ENCODE measurements around the gene FPGS.
"Not testable (repeated sequence)": the region's sequence is repeated elsewhere in the genome, so short reads cannot be mapped to it uniquely, and the experiment has no call there.

Gene FPGS

GRCh38 chr9:127812936-127813675 lies 10.4 kb downstream of the FPGS start:
- DNase-seq (ENCODE audit: low spot score), result no peak

GRCh38 chr9:127813686-127814226 lies 11.1 kb downstream of the FPGS start:
- DNase-seq (ENCODE audit: low spot score), result no peak

- no peak for DNase-seq (ENCODE audit: low spot score)
Observed at GRCh38 chr9:127814619-127815511, 12.2 kb downstream of the FPGS start.

GRCh38 chr9:127815512-127816361 lies 13.1 kb downstream of the FPGS start:
- DNase-seq (ENCODE audit: low spot score), result no peak

GRCh38 chr9:127816362-127816725 lies 13.7 kb downstream of the FPGS start:
- DNase-seq (ENCODE audit: low spot score), result no peak

GRCh38 chr9:127816728-127817127 lies 14.0 kb downstream of the FPGS start:
- DNase-seq (ENCODE audit: low spot score), result no peak

GRCh38 chr9:127817881-127818434 lies 15.3 kb downstream of the FPGS start:
- no peak for DNase-seq (ENCODE audit: low spot score)

GRCh38 chr9:127818574-127818973 lies 15.9 kb downstream of the FPGS start:
- DNase-seq (ENCODE audit: low spot score), result no peak

GRCh38 chr9:127822108-127822507 lies 19.4 kb downstream of the FPGS start:
- DNase-seq (ENCODE audit: low spot score), result no peak

- DNase-seq (ENCODE audit: low spot score), result peak; percentile 28
Observed at GRCh38 chr9:127825319-127826051, 22.8 kb downstream of the FPGS start.

- DNase-seq (ENCODE audit: low spot score), result no peak
Observed at GRCh38 chr9:127826253-127826913, 23.7 kb downstream of the FPGS start.

GRCh38 chr9:127828262-127829031 lies 25.8 kb downstream of the FPGS start:
- DNase-seq (ENCODE audit: low spot score), result no peak

- DNase-seq (ENCODE audit: low spot score), result no peak
Observed at GRCh38 chr9:127829205-127829906, 26.7 kb downstream of the FPGS start.

GRCh38 chr9:127832248-127832647 lies 29.6 kb downstream of the FPGS start:
- DNase-seq (ENCODE audit: low spot score), result no peak

GRCh38 chr9:127833555-127833954 lies 30.9 kb downstream of the FPGS start:
- no peak for DNase-seq (ENCODE audit: low spot score)

GRCh38 chr9:127835991-127836516 lies 33.4 kb downstream of the FPGS start:
- no peak for DNase-seq (ENCODE audit: low spot score)

GRCh38 chr9:127836561-127836960 lies 33.9 kb downstream of the FPGS start:
- not testable (repeated sequence) for DNase-seq (ENCODE audit: low spot score)

GRCh38 chr9:127837346-127837745 lies 34.7 kb downstream of the FPGS start:
- no peak for DNase-seq (ENCODE audit: low spot score)
